ENCODE data around the gene UPK1A.

The UPK1A gene

DNA sequence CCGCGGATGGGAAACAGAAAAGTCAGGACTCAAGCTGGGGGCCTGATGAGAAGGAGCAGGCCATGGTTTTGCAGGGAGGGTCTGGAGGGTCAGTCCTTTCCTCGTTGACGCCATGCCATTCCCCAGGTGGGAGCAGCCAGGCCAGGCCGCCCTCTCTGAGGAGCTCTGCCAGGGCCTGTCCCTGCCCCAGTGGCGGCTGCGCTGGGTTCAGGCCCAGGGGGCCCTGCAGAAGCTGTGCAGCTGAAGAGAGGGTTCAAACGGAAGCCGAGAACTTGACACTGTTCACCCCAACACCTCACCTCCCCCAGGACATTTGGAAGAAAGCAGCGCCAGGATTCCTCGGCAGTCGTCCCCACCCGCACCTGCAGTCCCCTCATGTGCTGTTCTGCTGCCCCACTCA lies 43.6 kb upstream of the UPK1A start:
- TF ChIP-seq POLR2A (IDR thresholded peaks at IDR 0.05; ENCODE audit: extremely low read depth, insufficient read length) (no peak), MYC (IDR thresholded peaks at IDR 0.05; ENCODE audit: low read depth, low read length) (no peak)
- TF ChIP-seq, protein P1, sequence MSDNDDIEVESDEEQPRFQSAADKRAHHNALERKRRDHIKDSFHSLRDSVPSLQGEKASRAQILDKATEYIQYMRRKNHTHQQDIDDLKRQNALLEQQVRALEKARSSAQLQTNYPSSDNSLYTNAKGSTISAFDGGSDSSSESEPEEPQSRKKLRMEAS (IDR thresholded peaks at IDR 0.05; ENCODE audit: low read depth, low read length): no peak
- TF ChIP-seq, protein P2, sequence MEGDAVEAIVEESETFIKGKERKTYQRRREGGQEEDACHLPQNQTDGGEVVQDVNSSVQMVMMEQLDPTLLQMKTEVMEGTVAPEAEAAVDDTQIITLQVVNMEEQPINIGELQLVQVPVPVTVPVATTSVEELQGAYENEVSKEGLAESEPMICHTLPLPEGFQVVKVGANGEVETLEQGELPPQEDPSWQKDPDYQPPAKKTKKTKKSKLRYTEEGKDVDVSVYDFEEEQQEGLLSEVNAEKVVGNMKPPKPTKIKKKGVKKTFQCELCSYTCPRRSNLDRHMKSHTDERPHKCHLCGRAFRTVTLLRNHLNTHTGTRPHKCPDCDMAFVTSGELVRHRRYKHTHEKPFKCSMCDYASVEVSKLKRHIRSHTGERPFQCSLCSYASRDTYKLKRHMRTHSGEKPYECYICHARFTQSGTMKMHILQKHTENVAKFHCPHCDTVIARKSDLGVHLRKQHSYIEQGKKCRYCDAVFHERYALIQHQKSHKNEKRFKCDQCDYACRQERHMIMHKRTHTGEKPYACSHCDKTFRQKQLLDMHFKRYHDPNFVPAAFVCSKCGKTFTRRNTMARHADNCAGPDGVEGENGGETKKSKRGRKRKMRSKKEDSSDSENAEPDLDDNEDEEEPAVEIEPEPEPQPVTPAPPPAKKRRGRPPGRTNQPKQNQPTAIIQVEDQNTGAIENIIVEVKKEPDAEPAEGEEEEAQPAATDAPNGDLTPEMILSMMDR (IDR thresholded peaks at IDR 0.05; ENCODE audit: low read depth, low read length): no peak
- H3K4me3 ChIP-seq (ENCODE audit: low read depth, low read length): no peak overlapping the region
- DNase-seq (ENCODE audit: low read depth): no peak

DNA sequence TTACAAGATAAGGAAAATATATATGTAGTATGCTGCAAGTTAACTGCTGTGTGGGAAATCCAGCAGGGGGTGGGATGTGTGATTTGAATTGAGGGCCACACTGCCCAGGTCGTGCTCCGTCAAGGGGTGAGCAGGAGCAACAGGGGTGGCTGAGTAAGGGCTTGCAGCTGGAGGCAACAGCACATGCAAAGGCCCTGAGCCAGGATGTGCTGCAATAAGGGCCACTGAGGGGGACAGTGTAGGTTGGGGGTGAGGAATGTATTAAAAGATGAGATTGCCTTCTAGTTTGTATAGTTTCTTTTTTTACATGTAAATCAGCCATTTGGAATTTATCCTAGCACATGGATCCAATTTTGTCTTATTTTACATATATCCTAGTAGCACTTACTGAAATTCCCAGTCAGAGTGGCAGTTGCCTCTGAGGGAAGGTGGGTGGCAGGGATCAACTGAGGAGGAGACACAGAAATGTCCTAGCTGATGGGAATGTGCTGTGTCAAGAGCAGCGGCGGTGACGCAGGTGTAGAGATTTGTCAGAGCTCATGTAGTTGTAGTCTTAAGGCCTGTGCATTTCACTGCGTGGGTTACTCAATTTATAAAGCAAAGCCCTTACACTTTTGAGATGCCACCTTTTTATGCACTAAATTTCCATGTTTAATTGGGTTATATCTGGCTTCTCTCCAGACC lies 42.8 kb upstream of the UPK1A start:
- DNase-seq (ENCODE audit: low read depth): no peak
- TF ChIP-seq, protein P1 (IDR thresholded peaks at IDR 0.05; ENCODE audit: low read depth, low read length): no peak
- TF ChIP-seq POLR2A (IDR thresholded peaks at IDR 0.05; ENCODE audit: extremely low read depth, insufficient read length) (no peak), MYC (IDR thresholded peaks at IDR 0.05; ENCODE audit: low read depth, low read length) (no peak)
- TF ChIP-seq, protein P2 (IDR thresholded peaks at IDR 0.05; ENCODE audit: low read depth, low read length): no peak
- no peak overlapping the region for H3K4me3 ChIP-seq (ENCODE audit: low read depth, low read length)

DNA sequence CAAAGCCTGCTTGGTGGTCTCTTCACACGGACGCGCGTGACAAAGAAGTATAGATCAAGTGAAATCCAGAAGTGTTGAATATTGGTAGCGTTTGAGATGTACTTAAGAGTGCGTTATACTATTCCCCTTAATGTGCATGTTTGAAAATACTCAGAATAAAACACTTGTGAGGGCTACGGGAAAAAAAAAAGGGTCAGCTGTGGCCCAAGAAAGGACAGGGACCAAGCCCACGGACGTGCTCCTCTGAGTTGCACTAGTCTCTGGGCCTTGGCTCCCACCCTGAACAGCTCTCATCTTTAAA lies 38.1 kb upstream of the UPK1A start:
- no peak for TF ChIP-seq MYC (IDR thresholded peaks at IDR 0.05; ENCODE audit: low read depth, low read length)
- peak overlapping the region; percentile 72 for H3K4me3 ChIP-seq (ENCODE audit: low read depth, low read length)
- DNase-seq (ENCODE audit: low read depth): no peak

DNA sequence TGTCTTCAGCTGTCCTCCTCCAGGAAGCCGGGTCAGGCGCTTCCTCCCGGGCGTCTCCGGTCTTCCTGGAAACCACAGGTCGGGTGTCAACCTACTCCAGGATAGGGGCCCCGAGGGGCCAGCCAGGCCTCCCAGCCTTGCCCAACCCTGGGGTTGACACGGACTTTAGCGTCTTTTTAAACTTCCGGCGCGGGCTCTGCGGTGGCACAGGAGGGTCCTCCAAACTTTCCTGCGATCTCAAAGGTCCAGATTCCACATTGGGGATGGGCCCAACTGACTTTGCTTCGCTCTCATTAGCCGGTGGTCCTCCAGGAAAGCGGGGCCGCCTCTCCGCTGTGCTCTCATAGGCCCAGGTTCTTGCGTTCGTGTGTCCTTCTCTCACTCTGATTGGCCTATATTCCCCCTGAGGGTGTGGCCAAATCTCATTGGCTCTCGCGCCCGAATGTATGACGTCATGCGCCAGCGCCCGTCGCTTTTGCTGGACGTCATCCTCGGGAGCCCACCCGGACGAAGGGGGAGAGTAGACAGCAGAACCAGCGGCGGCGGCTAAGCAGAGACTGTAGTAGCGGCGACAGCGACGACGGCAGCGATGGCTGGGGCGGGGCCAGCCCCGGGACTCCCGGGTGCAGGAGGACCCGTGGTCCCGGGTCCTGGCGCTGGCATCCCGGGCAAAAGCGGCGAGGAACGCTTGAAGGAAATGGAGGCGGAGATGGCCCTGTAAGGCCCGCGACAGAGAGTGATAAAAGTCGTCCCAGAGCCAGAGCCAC lies 37.6 kb upstream of the UPK1A start, which contains the start of gene RBM42:
TSS of gene RBM42 (plus strand) at position 472 of the 767 bp plus-strand sequence. CDS start at position 590, 118 bp downstream.
- TF ChIP-seq POLR2A (IDR thresholded peaks at IDR 0.05; ENCODE audit: extremely low read depth, insufficient read length): peak; percentile 38
- TF ChIP-seq, protein P1 (IDR thresholded peaks at IDR 0.05; ENCODE audit: low read depth, low read length): peak; percentile 8; the same call in 1 of the 2 replicates
- TF ChIP-seq MYC (IDR thresholded peaks at IDR 0.05; ENCODE audit: low read depth, low read length): no peak
- TF ChIP-seq, protein P2 (IDR thresholded peaks at IDR 0.05; ENCODE audit: low read depth, low read length): no peak
- peak within 1 kb of the TSS; percentile 82 for H3K4me3 ChIP-seq (ENCODE audit: low read depth, low read length)
- DNase-seq (ENCODE audit: low read depth): peak; percentile 97

DNA sequence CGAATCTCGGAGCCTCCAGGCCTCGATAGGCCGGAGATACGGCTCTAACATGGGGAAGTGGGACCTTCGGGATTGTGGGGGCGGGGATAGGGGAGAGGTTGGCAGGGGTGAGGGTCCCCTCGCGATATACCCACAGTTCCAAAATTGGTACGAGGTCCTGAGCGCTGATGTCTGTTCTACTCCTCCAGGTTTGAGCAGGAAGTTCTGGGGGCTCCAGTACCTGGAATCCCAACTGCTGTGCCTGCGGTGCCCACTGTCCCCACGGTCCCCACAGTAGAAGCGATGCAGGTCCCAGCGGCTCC lies 37.0 kb upstream of the UPK1A start:
- DNase-seq (ENCODE audit: low read depth): no peak
- H3K4me3 ChIP-seq (ENCODE audit: low read depth, low read length): peak overlapping the region; percentile 82
- TF ChIP-seq POLR2A (IDR thresholded peaks at IDR 0.05; ENCODE audit: extremely low read depth, insufficient read length) (no peak), MYC (IDR thresholded peaks at IDR 0.05; ENCODE audit: low read depth, low read length) (no peak)
- TF ChIP-seq, protein P1 (IDR thresholded peaks at IDR 0.05; ENCODE audit: low read depth, low read length): no peak
- TF ChIP-seq, protein P2 (IDR thresholded peaks at IDR 0.05; ENCODE audit: low read depth, low read length): no peak

DNA sequence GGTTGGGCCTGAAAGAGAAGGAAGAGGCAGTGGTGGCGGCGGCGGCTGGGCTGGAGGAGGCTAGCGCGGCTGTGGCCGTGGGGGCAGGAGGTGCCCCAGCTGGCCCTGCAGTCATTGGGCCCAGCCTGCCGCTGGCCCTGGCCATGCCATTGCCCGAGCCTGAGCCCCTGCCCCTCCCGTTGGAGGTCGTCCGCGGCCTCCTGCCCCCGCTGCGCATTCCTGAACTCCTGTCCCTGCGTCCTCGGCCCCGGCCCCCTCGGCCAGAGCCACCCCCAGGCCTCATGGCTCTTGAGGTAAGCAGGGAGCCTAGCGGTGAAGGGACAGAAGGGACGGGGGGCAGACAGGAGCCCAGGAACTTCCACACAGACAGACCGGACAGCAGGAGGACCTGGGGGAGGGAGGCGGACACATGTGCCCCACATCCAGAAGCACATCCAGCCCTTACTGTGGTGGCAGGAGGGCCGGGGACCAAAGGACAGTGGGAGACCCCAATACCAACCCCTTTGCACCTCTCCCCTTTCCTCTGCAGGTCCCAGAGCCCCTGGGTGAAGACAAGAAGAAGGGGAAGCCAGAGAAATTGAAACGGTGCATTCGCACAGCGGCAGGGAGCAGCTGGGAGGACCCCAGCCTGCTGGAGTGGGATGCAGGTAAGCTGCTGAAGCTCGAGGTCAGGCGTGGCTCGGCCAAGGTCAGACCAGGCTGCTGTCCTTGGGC lies 32.4 kb upstream of the UPK1A start:
- no peak for DNase-seq (ENCODE audit: low read depth)
- TF ChIP-seq MYC (IDR thresholded peaks at IDR 0.05; ENCODE audit: low read depth, low read length) (no peak), POLR2A (IDR thresholded peaks at IDR 0.05; ENCODE audit: extremely low read depth, insufficient read length) (no peak)
- TF ChIP-seq, protein P2 (IDR thresholded peaks at IDR 0.05; ENCODE audit: low read depth, low read length): no peak
- TF ChIP-seq, protein P1 (IDR thresholded peaks at IDR 0.05; ENCODE audit: low read depth, low read length): no peak
- no peak overlapping the region for H3K4me3 ChIP-seq (ENCODE audit: low read depth, low read length)

Measured in NB4 (cell line).